Stimulated activated naive B cell treated with anti-CD40 and anti-IgM and Interleukin-4, amounts not matched to agents 10 μg/mL and 1 μg/mL and 100 μg/mL, for 72 hours (primary cell): ENCODE measurements around the gene ANKMY1.

ENCODE experiments used
- ATAC-seq, 2 donors: fragments of 150-1000 bp; cut with Tn5 transposase; replicated peaks; 2 replicates each; pipeline ENCODE4 v1.10.0; 2021; ENCODE audit warnings: moderate library complexity in 1 of 2
- DNase-seq: peaks from one replicate; pipeline ENCODE4 v3.0.0; 2021
- H3K27ac Mint-ChIP-seq: one replicate; pipeline ENCODE4 v1.8.0; 2022; ENCODE audit warnings: mild to moderate bottlenecking, mixed read lengths
- H3K27me3 Mint-ChIP-seq, 2 donors: one replicate each; pipeline ENCODE4 v1.8.0; 2022; ENCODE audit warnings: mixed read lengths in 2 of 2
- H3K36me3 Mint-ChIP-seq, 2 donors: one replicate each; pipeline ENCODE4 v1.8.0; 2022; ENCODE audit warnings: mixed read lengths in 2 of 2, mild to moderate bottlenecking in 1 of 2
- H3K4me1 Mint-ChIP-seq, 2 donors: one replicate each; pipeline ENCODE4 v1.8.0; 2022; ENCODE audit warnings: mixed read lengths in 2 of 2, mild to moderate bottlenecking in 1 of 2
- H3K4me3 Mint-ChIP-seq, 2 donors: one replicate each; pipeline ENCODE4 v1.8.0; 2022; ENCODE audit warnings: mild to moderate bottlenecking in 2 of 2, mixed read lengths in 2 of 2, moderate library complexity in 1 of 2
- H3K9me3 Mint-ChIP-seq, 2 donors: one replicate each; pipeline ENCODE4 v1.8.0; 2022; ENCODE audit warnings: mixed read lengths in 2 of 2, mild to moderate bottlenecking in 1 of 2

ANKMY1 gene

GRCh38 chr2:240478346-240479110 is 79.3 kb downstream of the ANKMY1 start:
- no peak for DNase-seq
- no peaks in the 10 kb centered on the region for H3K27me3 Mint-ChIP-seq
- H3K27ac Mint-ChIP-seq = peak overlapping the region; percentile 11

DNA sequence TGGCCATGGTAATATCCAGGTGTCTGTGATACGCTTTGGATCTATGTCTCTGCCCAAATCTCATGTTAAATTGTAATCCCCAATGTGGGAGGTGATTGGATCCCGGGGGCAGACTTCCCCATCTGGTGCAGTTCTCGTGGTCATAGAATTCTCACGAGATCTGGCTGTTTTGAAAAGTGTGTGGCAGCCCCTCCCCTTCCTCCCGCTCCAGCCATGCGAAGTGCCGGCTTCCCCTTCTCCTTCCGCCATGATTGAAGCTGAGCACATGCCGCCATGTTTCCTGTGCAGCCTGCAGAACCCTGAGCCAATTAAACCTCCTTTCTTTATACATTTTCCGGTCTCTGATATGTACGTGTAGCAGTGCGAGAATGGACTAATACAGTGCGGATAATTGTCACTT is 79.9 kb downstream of the ANKMY1 start:
- no peak for ATAC-seq

More at GRCh38 chr2:240478346-240479110, 79.3 kb downstream of the ANKMY1 start:
- no peak for ATAC-seq
- H3K9me3 Mint-ChIP-seq = peaks cover 11 to 21% of the 10 kb centered on the region in 2 donors
- H3K4me3 Mint-ChIP-seq = no peak overlapping the region
- peaks cover 3 to 9% of the 10 kb centered on the region in 2 donors for H3K4me1 Mint-ChIP-seq
- peaks cover 23 to 57% of the 10 kb centered on the region in 2 donors for H3K36me3 Mint-ChIP-seq

GRCh38 chr2:240473211-240473610 is 84.6 kb downstream of the ANKMY1 start:
- H3K36me3 Mint-ChIP-seq = peaks cover 21 to 59% of the 10 kb centered on the region in 2 donors
- H3K27me3 Mint-ChIP-seq = no peaks in the 10 kb centered on the region
- no peak for DNase-seq
- H3K9me3 Mint-ChIP-seq = peaks cover 11 to 19% of the 10 kb centered on the region in 2 donors
- H3K27ac Mint-ChIP-seq = no peak overlapping the region
- ATAC-seq = no peak
- H3K4me3 Mint-ChIP-seq = no peak overlapping the region
- H3K4me1 Mint-ChIP-seq = peaks cover 13 to 15% of the 10 kb centered on the region in 2 donors

More for the DNA sequence above, 79.9 kb downstream of the ANKMY1 start:
- Mint-ChIP-seq H3K36me3 (peaks cover 24 to 61% of the 10 kb centered on the region in 2 donors), H3K27ac (no peak overlapping the region), H3K9me3 (peaks cover 13 to 23% of the 10 kb centered on the region in 2 donors), H3K27me3 (no peaks in the 10 kb centered on the region), H3K4me3 (no peak overlapping the region), H3K4me1 (peaks cover 3 to 8% of the 10 kb centered on the region in 2 donors)
- DNase-seq = no peak

DNA sequence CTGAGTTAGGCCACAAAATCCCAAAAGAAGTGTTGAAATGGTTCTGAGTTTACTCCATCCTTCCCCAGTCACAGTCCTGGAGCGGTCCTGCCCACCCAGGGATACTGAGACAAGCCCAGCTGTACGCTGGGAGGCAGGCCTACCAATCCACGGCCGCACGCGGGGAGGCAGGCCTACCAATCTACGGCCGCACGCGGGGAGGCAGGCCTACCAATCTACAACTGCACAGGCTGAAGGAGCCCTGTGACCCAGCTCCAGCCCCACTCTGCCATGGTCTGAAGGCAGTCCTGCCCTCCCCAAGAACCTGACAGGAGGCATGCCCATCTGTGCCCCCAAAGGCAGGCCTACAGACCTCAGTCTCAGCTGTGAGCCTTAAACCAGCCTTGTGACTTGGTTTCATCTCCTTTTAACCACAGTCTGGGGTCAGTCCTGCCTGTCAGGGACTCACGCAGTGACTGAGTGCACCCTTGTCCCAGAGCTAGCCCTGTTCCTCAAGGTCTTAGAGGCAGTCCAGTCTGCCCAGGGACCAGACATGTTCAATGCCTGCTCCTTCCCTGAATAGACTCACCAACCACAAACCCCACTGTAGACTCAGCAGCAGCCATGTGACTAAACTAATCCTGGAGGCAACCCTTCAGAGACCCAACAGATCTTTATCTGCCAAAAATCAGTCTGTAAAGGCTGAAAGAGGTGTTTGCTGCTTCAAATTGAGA is 85.6 kb downstream of the ANKMY1 start:
- Mint-ChIP-seq H3K4me1 (peaks cover 13 to 15% of the 10 kb centered on the region in 2 donors), H3K4me3 (no peak overlapping the region), H3K27ac (no peak overlapping the region), H3K27me3 (no peaks in the 10 kb centered on the region), H3K9me3 (peaks cover 11 to 19% of the 10 kb centered on the region in 2 donors), H3K36me3 (peaks cover 22 to 57% of the 10 kb centered on the region in 2 donors)
- ATAC-seq (no peak), DNase-seq (no peak)

DNA sequence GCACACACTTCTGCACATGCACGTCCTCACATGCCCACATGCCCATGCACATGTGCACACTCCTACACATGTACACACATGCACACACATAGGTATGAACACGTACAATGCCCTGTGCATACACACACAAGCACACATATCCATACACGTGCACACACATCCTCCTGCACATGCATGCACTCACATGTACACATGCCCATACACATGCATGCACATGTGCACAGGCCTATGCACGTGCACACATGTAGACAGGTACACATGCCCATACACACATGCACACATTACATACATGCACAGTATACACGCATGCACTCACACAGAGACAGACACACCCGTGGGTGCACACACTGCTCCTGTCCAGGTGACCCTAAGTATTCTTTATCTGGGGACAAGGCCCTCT is 88.0 kb downstream of the ANKMY1 start:
- H3K4me1 Mint-ChIP-seq = peaks cover 13 to 15% of the 10 kb centered on the region in 2 donors
- no peak for ATAC-seq

DNA sequence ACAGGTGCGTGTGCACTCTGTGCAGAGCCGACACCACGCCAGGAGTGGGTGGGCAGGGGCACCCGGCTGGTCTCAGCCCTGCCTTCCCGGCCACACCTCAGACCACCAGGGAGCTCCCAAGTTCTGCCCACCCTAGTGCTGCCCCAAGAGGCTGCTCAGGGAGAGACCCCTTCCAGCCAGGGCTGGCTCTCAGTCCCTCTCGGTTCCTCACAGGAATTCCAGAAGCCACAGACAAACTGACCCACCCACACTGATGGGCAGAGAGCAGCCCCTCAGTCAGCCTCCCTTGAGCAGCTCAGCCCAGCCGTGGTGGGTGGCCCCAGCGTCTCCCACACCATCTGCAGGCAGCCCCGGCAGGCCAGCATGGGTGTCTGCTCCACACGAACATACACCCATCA is 88.5 kb downstream of the ANKMY1 start:
- Mint-ChIP-seq H3K4me1 (peaks cover 13 to 15% of the 10 kb centered on the region in 2 donors), H3K4me3 (no peak overlapping the region), H3K9me3 (peaks cover 6 to 7% of the 10 kb centered on the region in 2 donors), H3K27ac (no peak overlapping the region), H3K36me3 (peaks cover 18 to 48% of the 10 kb centered on the region in 2 donors), H3K27me3 (no peaks in the 10 kb centered on the region)
- no peak for DNase-seq
- no peak for ATAC-seq

More for the DNA sequence above, 88.0 kb downstream of the ANKMY1 start:
- DNase-seq = no peak
- Mint-ChIP-seq H3K36me3 (peaks cover 15 to 50% of the 10 kb centered on the region in 2 donors), H3K4me3 (no peak overlapping the region), H3K27ac (no peak overlapping the region), H3K27me3 (no peaks in the 10 kb centered on the region), H3K9me3 (peaks cover 6 to 12% of the 10 kb centered on the region in 2 donors)

GRCh38 chr2:240468303-240469238 is 89.2 kb downstream of the ANKMY1 start:
- ATAC-seq (no peak), DNase-seq (peak; percentile 0)
- H3K4me3 Mint-ChIP-seq = no peak overlapping the region
- no peak overlapping the region for H3K27ac Mint-ChIP-seq
- peaks cover 3 to 4% of the 10 kb centered on the region in 2 donors for H3K9me3 Mint-ChIP-seq
- H3K4me1 Mint-ChIP-seq = peaks cover 13 to 15% of the 10 kb centered on the region in 2 donors
- peaks cover 15 to 45% of the 10 kb centered on the region in 2 donors for H3K36me3 Mint-ChIP-seq
- no peaks in the 10 kb centered on the region for H3K27me3 Mint-ChIP-seq

DNA sequence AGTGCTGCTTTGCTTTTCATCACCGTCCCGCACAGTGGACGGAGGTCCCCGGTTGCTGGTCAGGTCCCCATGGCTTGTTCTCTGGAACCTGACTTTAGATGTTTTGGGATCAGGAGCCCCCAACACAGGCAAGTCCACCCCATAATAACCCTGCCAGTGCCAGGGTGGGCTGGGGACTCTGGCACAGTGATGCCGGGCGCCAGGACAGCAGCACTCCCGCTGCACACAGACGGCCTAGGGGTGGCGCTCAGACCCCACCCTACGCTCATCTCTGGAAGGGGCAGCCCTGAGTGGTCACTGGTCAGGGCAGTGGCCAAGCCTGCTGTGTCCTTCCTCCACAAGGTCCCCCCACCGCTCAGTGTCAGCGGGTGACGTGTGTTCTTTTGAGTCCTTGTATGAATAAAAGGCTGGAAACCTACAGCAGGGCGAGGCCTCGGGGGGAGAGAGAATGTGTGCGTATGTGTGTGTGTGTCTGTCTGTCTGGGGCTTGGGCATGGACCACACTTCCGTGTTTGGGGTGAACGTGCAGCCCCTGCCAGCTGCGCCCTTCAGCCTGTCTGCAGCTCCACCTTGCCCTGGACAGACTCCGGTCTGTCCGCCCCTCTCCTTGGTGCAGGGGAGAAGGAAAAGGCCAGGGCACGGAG is 90.0 kb downstream of the ANKMY1 start:
- DNase-seq (no peak), ATAC-seq (no peak)
- Mint-ChIP-seq H3K4me3 (no peak overlapping the region), H3K27me3 (no peaks in the 10 kb centered on the region), H3K9me3 (no peaks in the 10 kb centered on the region), H3K4me1 (peaks cover 13 to 15% of the 10 kb centered on the region in 2 donors), H3K27ac (no peak overlapping the region), H3K36me3 (peaks cover 13 to 39% of the 10 kb centered on the region in 2 donors)

- DNase-seq = no peak
- H3K36me3 Mint-ChIP-seq = peaks cover 11 to 35% of the 10 kb centered on the region in 2 donors
- H3K27me3 Mint-ChIP-seq = no peaks in the 10 kb centered on the region
- no peak for ATAC-seq
- H3K4me1 Mint-ChIP-seq = peaks cover 13 to 15% of the 10 kb centered on the region in 2 donors
- no peak overlapping the region for H3K27ac Mint-ChIP-seq
- H3K4me3 Mint-ChIP-seq = no peak overlapping the region
- H3K9me3 Mint-ChIP-seq = no peaks in the 10 kb centered on the region
Measured at GRCh38 chr2:240467149-240467642, 90.6 kb downstream of the ANKMY1 start.

DNA sequence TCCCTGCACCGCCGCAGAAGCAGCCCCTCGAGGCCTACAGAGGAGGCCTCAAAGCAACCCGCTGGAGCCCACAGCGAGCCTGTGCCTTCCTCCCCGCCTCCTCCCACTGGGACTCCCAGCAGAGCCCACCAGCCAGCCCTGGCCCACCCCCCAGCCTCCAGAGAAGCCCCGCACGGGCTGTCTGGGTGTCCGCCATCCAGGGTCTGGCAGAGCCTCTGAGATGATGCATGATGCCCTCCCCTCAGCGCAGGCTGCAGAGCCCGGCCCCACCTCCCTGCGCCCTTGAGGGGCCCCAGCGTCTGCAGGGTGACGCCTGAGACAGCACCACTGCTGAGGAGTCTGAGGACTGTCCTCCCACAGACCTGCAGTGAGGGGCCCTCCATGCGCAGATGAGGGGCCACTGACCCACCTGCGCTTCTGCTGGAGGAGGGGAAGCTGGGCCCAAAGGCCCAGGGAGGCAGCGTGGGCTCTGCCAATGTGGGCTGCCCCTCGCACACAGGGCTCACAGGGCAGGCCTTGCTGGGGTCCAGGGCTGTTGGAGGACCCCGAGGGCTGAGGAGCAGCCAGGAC is 91.1 kb downstream of the ANKMY1 start:
- ATAC-seq = no peak
- H3K4me3 Mint-ChIP-seq = no peak overlapping the region
- no peak for DNase-seq
- no peaks in the 10 kb centered on the region for H3K27me3 Mint-ChIP-seq
- peaks cover 6 to 30% of the 10 kb centered on the region in 2 donors for H3K36me3 Mint-ChIP-seq
- no peaks in the 10 kb centered on the region for H3K9me3 Mint-ChIP-seq
- peaks cover 13 to 15% of the 10 kb centered on the region in 2 donors for H3K4me1 Mint-ChIP-seq
- no peak overlapping the region for H3K27ac Mint-ChIP-seq

DNA sequence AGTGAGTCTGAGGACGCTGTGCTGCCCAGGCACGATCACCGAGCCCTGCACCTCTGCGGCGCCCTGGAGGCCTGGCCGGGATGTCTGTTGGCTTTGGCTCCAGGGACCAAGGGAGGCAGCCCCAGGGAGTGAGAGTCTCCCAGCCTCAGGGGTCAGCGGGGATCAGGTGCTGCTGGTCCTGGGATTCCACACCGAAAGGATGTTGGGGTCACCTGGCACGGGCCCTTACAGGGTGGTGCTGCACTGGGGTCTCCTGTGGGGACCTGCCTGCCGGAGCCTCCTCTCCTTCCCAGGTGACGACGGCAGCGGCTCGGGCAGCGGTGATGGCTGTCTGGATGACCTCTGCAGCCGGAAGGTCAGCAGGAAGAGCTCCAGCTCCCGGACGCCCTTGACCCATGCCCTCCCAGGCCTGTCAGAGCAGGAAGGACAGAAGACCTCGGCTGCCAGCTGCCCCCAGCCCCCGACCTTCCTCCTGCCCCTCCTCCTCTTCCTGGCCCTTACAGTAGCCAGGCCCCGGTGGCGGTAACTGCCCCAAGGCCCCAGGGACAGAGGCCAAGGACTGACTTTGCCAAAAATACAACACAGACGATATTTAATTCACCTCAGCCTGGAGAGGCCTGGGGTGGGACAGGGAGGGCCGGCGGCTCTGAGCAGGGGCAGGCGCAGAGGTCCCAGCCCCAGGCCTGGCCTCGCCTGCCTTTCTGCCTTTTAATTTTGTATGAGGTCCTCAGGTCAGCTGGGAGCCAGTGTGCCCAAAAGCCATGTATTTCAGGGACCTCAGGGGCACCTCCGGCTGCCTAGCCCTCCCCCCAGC is 91.8 kb downstream of the ANKMY1 start:
- DNase-seq (peak; percentile 3), ATAC-seq (no peak)
- Mint-ChIP-seq H3K27ac (no peak overlapping the region), H3K4me3 (no peak overlapping the region), H3K4me1 (peaks cover 10 to 13% of the 10 kb centered on the region in 2 donors), H3K36me3 (peaks cover 6 to 26% of the 10 kb centered on the region in 2 donors), H3K27me3 (no peaks in the 10 kb centered on the region), H3K9me3 (no peaks in the 10 kb centered on the region)

DNA sequence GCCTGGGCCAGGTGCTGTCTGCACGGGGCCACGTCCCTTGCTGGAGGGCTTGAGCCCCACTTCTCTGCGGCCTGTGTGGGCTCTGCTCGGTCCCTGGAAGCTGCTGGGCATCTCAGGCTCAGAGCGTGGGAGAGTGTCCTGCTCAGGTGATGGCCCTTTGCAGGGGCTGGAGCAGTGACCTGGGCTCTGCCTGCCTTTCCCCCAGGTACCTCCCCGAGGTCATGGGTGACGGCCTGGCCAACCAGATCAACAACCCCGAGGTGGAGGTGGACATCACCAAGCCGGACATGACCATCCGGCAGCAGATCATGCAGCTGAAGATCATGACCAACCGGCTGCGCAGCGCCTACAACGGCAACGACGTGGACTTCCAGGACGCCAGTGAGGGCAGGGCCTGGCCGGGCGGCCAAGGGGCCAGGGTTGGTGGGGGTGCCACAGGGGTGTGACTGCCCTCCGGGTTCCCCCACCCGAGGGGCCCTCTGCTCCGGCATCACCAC is 92.5 kb downstream of the ANKMY1 start:
- DNase-seq = peak; percentile 0

More for the DNA sequence above, 92.5 kb downstream of the ANKMY1 start:
- Mint-ChIP-seq H3K9me3 (no peaks in the 10 kb centered on the region), H3K27me3 (no peaks in the 10 kb centered on the region), H3K4me1 (peaks cover 4 to 6% of the 10 kb centered on the region in 2 donors), H3K36me3 (peaks cover 6 to 19% of the 10 kb centered on the region in 2 donors), H3K27ac (no peak overlapping the region), H3K4me3 (no peak overlapping the region)
- no peak for ATAC-seq
